UCSD-AML1 (cell line): ENCODE measurements around the gene NRBP1.

Experiments used
- DNase-seq: peaks from one replicate; lab custom pipeline; 2025; ENCODE audit not compliant: unreplicated experiment; lab: John Stamatoyannopoulos, UW

Gene NRBP1

DNA sequence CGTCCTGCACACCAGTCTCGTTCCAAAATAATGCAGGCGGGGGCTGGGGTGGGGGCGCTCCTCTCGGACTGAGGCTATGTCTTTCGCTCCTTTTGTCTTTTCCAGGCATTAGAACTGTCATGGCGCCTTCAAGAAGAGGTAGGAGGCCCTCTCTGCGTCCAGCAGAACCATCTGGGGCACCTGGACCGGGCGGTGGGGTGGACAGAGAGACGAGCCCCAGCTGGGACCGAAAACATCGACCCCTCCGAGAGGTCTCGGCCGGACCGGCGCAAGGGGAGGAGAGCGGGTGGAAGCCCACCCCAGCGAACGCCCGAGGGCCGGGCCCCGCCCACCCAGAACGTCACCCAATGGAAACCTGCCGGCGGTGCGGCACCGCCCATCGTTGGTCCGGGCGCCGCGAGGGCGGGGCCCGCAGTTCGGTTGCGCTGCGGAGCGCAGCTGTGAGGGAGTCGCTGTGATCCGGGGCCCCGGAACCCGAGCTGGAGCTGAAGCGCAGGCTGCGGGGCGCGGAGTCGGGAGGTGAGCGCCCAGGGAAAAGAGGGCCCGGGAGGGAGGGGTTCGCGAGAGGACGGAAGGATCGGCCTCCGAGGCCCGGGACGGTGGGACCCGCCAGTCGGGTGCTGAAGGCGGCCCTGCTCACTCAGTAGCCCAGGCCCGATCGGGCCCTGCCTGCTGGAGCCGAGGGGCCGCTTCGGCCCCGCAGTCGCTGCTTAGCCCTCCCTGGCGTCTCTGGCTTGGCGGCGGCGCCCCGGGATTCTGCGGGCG is at the start of gene NRBP1:
Gene NRBP1 (plus strand): TSS at position 419 of the 765 bp plus-strand sequence. CDS start 4,643 bp downstream, outside the sequence.
- peak; percentile 95 for DNase-seq

GRCh38 chr2:27378809-27379290 is 49.6 kb upstream of the NRBP1 start:
- DNase-seq, result no peak

DNA sequence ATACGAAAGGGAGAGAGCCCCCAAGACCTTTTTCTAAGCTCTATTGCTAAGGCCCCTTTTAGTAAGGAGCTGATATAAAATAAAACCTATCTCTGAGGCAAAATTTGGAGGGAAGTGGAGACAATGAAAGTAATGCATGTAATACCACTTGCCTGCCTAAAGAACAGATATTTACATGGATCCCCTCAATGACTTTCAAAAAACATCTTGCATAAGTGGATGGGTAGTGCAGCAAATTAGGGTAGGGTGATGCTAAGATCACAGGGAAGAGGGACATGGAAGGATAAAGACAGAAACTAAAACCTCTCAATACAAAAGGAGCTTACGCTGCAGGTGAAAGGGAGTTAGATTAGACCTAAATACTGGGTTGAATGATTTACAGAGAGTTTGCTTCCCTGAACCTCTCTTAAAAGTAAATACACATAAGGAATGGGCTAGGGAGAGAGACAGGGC is 49.0 kb upstream of the NRBP1 start:
- DNase-seq, result no peak

DNA sequence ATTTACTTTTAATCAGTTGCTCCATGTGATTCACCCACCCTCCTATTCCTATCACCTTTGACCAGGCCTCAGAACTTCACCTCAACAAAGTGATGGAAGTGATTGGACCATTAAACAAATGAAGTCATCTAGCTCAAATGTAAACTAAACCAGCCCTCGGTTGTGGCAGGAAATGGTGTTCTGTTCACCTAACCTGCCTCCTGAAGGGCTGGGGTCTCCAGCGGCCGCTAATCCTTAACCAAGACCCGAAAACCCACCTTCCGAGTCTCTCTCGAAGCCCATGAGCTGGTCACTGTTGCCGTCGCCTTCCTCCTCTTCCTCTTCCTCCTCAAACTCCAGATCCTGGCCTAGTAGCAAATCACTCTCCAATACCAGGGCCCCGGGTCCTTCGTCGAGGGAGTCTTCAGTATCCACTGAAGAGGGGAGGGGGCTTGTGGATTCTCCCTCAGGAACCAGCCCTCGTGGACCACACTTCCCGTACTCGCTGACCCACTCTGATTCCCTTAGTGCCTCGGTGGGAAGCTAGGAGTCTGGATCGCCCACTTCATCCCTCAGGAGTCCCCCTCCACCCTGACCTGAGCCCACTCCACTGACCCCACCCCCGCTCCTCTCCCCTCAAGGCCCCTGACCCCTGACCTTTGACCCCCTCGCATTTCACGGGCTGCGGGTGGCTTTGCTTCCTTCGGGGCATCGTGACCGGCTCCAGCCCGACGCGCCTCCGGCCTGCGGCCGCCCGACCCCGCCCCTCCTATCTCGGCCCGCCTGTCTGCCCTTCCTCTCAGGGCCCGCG is 48.4 kb upstream of the NRBP1 start:
- peak; percentile 83 for DNase-seq

DNA sequence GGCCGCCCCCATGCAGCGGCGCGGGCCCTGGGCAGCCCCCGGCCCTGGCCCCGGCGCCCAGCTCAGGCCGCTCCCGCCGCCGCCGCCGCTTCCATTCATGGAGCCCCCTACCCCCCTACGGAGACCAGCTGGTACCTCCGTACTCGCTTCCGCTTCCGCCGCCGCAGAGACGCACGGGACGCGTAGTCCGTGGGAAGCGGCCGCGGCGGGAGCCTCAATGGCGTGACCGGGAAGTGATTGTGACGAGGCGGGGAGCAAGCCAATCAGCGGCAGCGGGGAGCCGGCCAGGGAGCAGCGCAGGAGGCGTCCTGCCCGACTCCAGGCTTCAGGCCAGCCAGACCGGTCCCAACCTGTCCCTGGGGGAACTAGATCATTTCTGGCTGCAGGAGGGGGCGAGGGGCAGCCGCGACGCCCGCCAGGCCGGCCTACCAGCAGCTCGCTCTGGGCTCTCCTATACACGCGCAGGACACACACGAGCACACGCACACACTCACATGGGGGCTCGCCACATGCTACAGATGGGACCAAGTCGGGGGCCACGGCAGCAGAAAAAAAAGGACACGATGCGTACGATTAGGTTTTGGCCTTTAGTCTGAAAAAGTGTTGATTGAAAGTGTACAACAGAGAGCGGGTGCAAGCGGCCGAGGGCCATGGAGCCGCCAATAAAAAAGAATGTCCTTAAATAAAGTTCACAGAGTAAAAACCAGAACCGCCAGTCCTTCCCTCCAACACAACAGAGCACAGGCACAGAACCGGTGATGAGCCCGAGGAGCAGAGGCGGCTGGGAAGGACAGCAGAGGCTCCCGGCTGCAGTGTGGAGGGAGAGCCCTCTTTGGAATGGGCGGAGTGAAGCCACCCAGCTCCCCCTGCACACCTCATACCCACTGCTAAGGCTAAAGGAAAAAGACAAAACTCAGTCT is 47.5 kb upstream of the NRBP1 start, which contains the start of gene ZNF513:
Gene ZNF513 (minus strand): TSS at position 109 of the 920 bp plus-strand sequence. CDS start 208 bp downstream, outside the sequence.
- peak; percentile 94 for DNase-seq

GRCh38 chr2:27381577-27382181 is 46.8 kb upstream of the NRBP1 start:
- no peak for DNase-seq

GRCh38 chr2:27390822-27391679 is 37.4 kb upstream of the NRBP1 start:
- DNase-seq, result no peak

DNA sequence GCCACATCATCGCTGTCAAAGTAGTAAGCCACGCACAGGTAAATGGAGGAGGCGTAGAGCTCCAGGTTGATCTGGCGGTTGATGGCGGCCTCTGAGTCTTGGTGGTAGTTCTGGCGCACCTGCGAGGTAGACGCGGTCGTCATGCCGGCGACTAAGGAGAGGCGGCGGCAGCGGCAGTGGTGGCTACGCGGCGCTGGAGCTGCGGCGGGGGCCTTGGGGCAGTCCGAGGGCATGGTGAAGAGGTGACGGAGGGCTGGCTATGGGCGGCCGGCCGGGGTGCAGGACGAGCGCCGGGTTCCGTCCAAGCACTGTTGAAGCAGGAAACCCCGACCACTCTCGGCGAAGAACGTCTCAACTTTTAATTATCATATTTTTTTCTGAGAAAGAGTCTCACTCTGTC is 35.2 kb upstream of the NRBP1 start:
- no peak for DNase-seq

DNA sequence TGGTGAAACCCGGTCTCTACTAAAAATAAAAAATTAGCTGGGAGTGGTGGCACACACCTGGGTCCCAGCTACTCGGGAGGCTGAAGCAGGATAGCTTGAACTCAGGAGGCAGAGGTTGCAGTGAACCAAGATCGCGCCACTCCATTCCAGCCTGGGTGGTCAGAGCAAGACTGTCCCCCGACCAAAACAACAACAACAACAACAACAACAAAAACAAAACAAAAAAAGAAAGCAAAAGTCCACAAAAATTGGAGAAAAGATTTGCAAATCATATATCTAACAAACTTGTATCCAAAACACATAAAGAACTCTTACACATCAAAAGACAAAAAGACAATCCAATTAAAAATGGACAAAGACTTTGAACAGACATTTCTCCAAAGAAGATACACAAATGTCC is 29.5 kb upstream of the NRBP1 start:
- no peak for DNase-seq

DNA sequence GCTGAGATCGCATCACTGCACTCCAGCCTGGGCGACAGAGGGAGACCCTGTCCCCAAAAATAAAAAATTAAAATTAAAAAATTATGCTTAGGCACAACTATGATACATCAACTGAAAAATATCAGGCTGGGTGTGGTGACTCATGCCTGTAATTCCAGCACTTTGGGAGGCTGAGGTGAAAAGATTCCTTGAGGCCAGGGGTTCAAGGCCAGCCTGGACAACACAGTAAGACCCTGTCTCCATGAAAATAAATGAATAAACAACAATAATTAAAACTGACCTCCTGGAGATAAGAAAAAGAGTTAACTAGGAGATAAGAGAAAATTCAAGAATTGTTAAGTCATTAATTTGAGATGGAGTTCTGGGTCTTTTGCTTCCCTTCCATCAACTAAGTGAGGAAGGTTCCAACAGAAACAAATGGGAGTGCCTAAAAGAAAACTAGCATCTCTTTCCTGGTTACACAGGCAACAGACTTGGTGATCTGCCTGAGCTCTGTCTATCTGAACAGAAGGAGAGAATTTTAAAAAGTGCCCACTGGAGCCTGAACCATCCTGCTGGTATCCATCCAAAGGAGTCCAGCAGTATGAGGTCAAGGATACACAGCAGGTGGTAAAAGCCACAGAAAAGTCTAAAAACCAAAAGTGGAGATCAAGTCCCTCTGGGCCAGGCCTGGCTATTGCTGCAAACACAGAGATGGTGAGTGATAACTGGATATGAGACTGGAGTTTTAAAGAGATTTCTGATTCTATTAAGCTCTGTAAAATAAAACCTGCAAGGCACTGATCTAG is 27.9 kb upstream of the NRBP1 start:
- DNase-seq, result no peak

DNA sequence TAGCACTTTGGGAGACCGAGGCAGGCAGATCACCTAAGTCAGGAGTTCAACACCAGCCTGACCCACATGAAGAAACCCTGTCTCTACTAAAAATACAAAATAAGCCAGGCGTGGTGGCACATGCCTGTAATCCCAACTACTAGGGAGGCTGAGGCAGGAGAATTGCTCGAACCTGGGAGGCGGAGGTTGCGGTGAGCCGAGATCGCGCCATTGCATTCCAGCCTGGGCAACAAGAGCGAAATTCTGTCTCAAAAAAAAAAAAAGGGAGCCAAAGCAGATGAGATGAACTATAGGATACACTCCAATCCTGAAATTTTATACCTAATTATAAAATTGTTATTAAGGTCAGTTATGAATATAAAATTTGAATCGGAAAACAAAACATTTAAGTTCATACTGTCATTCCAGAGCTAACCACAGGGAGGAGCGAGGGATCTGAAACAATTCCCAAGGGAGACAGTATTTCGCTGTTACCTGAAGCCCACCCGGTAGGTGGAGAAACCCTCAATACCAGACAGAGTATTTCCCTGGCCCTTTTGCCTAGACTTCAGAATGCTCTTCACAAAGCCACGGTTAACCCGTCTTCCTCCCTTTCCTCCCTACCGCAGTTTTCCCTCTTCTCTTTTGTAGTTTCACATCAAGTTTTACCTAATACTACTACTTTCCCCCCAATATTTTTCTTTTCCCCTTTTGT is 20.5 kb upstream of the NRBP1 start:
- DNase-seq, result no peak

- DNase-seq, result peak; percentile 50
These were observed 19.7 kb upstream of the NRBP1 start for GRCh38 chr2:27408601-27409320.

- DNase-seq, result peak; percentile 96
These were observed 18.9 kb upstream of the NRBP1 start, which contains the start of gene PPM1G for GRCh38 chr2:27409321-27410073. Gene PPM1G (minus strand): TSS chr2:27409591. CDS start chr2:27409422, 169 bp downstream.

DNA sequence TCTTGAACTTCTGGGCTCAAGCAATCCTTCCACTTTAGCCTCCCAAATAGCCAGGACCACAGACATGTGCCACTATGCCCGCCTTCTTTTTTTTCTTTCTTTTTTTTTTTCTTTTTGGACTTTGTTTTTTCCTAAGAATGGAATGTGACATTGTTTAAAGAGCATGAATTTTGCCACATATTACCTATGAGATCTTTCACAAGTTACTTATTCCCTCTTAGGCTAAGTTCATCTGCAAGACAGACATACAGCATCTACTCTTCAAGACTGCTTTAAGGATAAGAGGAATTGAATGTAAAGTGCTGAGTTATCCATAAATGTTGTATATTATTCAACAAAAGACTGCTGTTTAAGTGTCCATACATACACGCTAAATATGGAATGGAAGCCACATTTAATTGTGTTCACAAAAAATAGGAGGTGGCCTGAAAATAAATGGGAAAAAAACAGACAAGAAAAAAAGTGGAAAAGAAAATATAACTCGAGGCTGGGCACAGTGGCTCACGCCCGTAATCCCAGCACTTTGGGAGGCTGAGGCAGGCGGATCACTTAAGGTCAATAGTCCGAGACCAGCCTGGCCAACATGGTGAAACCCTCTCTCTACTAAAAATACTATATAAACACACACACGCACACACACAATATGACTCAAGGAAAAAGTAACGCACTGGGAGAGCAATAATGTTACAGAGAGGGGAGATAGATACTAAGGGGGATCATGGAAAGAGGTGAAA is 15.8 kb upstream of the NRBP1 start:
- DNase-seq, result no peak

DNA sequence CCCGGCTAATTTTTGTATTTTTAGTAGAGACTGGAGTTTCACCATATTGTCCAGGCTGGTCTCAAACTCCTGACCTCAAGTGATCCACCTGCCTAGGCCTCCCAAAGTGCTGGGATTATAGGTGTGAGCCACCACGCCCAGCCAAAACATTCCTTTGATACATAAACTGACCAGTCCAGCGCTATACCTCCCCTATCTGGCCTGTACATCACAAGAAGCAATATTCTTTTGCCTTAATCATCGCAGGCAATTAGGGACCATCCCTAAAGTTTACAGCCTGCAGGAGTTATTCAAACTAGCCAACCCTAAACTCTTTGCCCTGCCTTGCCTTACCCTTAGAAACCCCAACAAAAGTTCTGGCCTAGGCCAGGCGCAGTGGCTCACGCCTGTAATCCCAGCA is 12.3 kb upstream of the NRBP1 start:
- DNase-seq, result no peak

GRCh38 chr2:27420996-27421395 is 7.4 kb upstream of the NRBP1 start:
- DNase-seq, result no peak
